CD4-positive, CD25-positive, alpha-beta regulatory T cell (primary cell): ENCODE results near the gene MAPRE2. TPM values are rescaled to one million over a fixed set of nuclear protein-coding genes. Genes with fewer than 3 reads are reported as not detected.
A peak's percentile ranks its signal among the peaks of the same experiment; 100 is the strongest.

Experiments
- ATAC-seq, 2 donors: fragments of 150-1000 bp; cut with Tn5 transposase; one replicate each; pipeline ENCODE4 v1.10.0; 2021; ENCODE audit warnings: low read depth in 2 of 2, moderate number of reproducible peaks in 2 of 2, moderate library complexity in 1 of 2
- DNase-seq, 3 donors: peaks; one replicate each; pipeline versions ENCODE4 v3.0.0 to v3.0.0-alpha.2; 2012 to 2022; ENCODE audit warnings: mixed read lengths in 1 of 3
- H3K27ac ChIP-seq: one replicate; pipeline ENCODE4 v1.7.0; 2013; ENCODE audit warnings: mild to moderate bottlenecking, low read length; ENCODE audit not compliant: insufficient read depth, poor library complexity, severe bottlenecking
- H3K27me3 ChIP-seq: one replicate; pipeline ENCODE4 v1.7.0; 2013; ENCODE audit warnings: low read length; ENCODE audit not compliant: control insufficient read depth, insufficient read depth
- H3K36me3 ChIP-seq: one replicate; pipeline ENCODE4 v1.7.0; 2013; ENCODE audit warnings: mild to moderate bottlenecking, low read length, moderate library complexity; ENCODE audit not compliant: control insufficient read depth, insufficient read depth
- H3K4me1 ChIP-seq: 2 replicates; pipeline ENCODE4 v1.7.0; 2013; ENCODE audit warnings: mild to moderate bottlenecking, low read length; ENCODE audit not compliant: insufficient read depth, control insufficient read depth, poor library complexity, severe bottlenecking
- H3K4me3 ChIP-seq: one replicate; pipeline ENCODE4 v1.7.0; 2013; ENCODE audit warnings: low read depth, mild to moderate bottlenecking, low read length, moderate library complexity
- H3K9me3 ChIP-seq, 2 experiments: 1 replicate in 1 of 2; 2 replicates in 1 of 2; pipeline ENCODE4 v1.7.0; 2013; ENCODE audit warnings: low read length in 2 of 2, mild to moderate bottlenecking in 1 of 2, moderate library complexity in 1 of 2; ENCODE audit not compliant: control insufficient read depth in 2 of 2
- H3K27ac Mint-ChIP-seq, 3 donors: one replicate each; pipeline ENCODE4 v1.8.0; 2020 to 2022; ENCODE audit warnings: mild to moderate bottlenecking in 3 of 3, mixed read lengths in 3 of 3, moderate library complexity in 2 of 3
- H3K27me3 Mint-ChIP-seq: one replicate; pipeline ENCODE4 v1.8.0; 2022; ENCODE audit warnings: mild to moderate bottlenecking, mixed read lengths
- H3K36me3 Mint-ChIP-seq: one replicate; pipeline ENCODE4 v1.8.0; 2020; ENCODE audit warnings: mixed read lengths
- H3K4me1 Mint-ChIP-seq, 4 donors: one replicate each; pipeline ENCODE4 v1.8.0; 2020 to 2022; ENCODE audit warnings: mixed read lengths in 4 of 4, mild to moderate bottlenecking in 1 of 4
- H3K4me3 Mint-ChIP-seq, 4 donors: one replicate each; pipeline ENCODE4 v1.8.0; 2020 to 2022; ENCODE audit warnings: mild to moderate bottlenecking in 4 of 4, mixed read lengths in 4 of 4, moderate library complexity in 3 of 4
- H3K9me3 Mint-ChIP-seq, 7 donors: one replicate each; pipeline ENCODE4 v1.8.0; 2020 to 2022; ENCODE audit warnings: mixed read lengths in 7 of 7, mild to moderate bottlenecking in 3 of 7, moderate library complexity in 2 of 7
- polyA plus RNA-seq, 4 donors: library from polyadenylated mRNA; unstranded; fragments of 300-500 nt; fragmentation: Illumina TruSeq; gene quantifications; one replicate each; pipeline ENCODE4 v1.2.3, GENCODE V29; 2021
- total RNA-seq: library from RNA; stranded (reverse); gene quantifications from one replicate; pipeline ENCODE4 v1.2.3, GENCODE V29; 2022

Gene MAPRE2
- total RNA-seq: 82.5 TPM
- 10 to 100 TPM; 62.2 to 74.3 (median 66.6) TPM for polyA plus RNA-seq

GRCh38 chr18:35040988-35041814 is at the start of gene MAPRE2:
Gene MAPRE2, plus strand, starts transcription at chr18:35041413. Its CDS starts 127 bp downstream, at chr18:35041540.
- peak; percentile 97 to 99 (median 98) for DNase-seq
- no peaks in the 10 kb centered on the region for H3K36me3 Mint-ChIP-seq

GRCh38 chr18:34991561-34991960 is 49.7 kb upstream of the MAPRE2 start:
- Mint-ChIP-seq H3K27ac (no peak overlapping the region), H3K36me3 (no peaks in the 10 kb centered on the region), H3K27me3 (peaks cover 24% of the 10 kb centered on the region), H3K9me3 (peaks cover 0 to 3% (median 0%) of the 10 kb centered on the region in 7 donors), H3K4me1 (no peaks in the 10 kb centered on the region), H3K4me3 (no peak overlapping the region)
- ATAC-seq (no peak), DNase-seq (no peak)
- Histone ChIP-seq H3K4me3 (no peak overlapping the region), H3K27ac (no peak overlapping the region), H3K36me3 (no peaks in the 10 kb centered on the region), H3K4me1 (no peaks in the 10 kb centered on the region), H3K9me3 (no peaks in the 10 kb centered on the region), H3K27me3 (peaks cover 7% of the 10 kb centered on the region)

More at GRCh38 chr18:35040988-35041814, at the start of gene MAPRE2:
- peaks cover 52% of the 10 kb centered on the region for H3K4me1 ChIP-seq
- no peaks in the 10 kb centered on the region for H3K27me3 ChIP-seq
- H3K9me3 ChIP-seq: no peaks in the 10 kb centered on the region
- ATAC-seq: peak; percentile 81 to 84
- H3K27ac Mint-ChIP-seq: peak within 1 kb of the TSS; percentile 96 to 99 (median 96)
- H3K27ac ChIP-seq: peak within 1 kb of the TSS; percentile 91
- H3K27me3 Mint-ChIP-seq: peaks cover 7% of the 10 kb centered on the region
- H3K36me3 ChIP-seq: no peaks in the 10 kb centered on the region
- H3K4me3 ChIP-seq: peak within 1 kb of the TSS; percentile 98
- H3K9me3 Mint-ChIP-seq: peaks cover 0 to 3% (median 0%) of the 10 kb centered on the region in 7 donors
- H3K4me3 Mint-ChIP-seq: peak within 1 kb of the TSS; percentile 86 to 98 (median 92)
- H3K4me1 Mint-ChIP-seq: peaks cover 30 to 51% (median 45%) of the 10 kb centered on the region in 4 donors

GRCh38 chr18:34993289-34993688 is 47.9 kb upstream of the MAPRE2 start:
- H3K27me3 Mint-ChIP-seq: peaks cover 30% of the 10 kb centered on the region
- H3K27me3 ChIP-seq: peaks cover 7% of the 10 kb centered on the region
- H3K4me1 Mint-ChIP-seq: no peaks in the 10 kb centered on the region
- H3K27ac Mint-ChIP-seq: no peak overlapping the region
- H3K9me3 Mint-ChIP-seq: peaks cover 0 to 3% (median 0%) of the 10 kb centered on the region in 7 donors
- H3K27ac ChIP-seq: no peak overlapping the region
- no peaks in the 10 kb centered on the region for H3K36me3 Mint-ChIP-seq
- no peaks in the 10 kb centered on the region for H3K36me3 ChIP-seq
- DNase-seq (no peak), ATAC-seq (no peak)
- no peaks in the 10 kb centered on the region for H3K9me3 ChIP-seq
- no peak overlapping the region for H3K4me3 Mint-ChIP-seq
- H3K4me3 ChIP-seq: no peak overlapping the region
- H3K4me1 ChIP-seq: no peaks in the 10 kb centered on the region

- Mint-ChIP-seq H3K4me3 (no peak overlapping the region), H3K4me1 (no peaks in the 10 kb centered on the region), H3K36me3 (no peaks in the 10 kb centered on the region), H3K27ac (no peak overlapping the region), H3K9me3 (peaks cover 0 to 3% (median 0%) of the 10 kb centered on the region in 7 donors), H3K27me3 (peaks cover 29% of the 10 kb centered on the region)
- Histone ChIP-seq H3K27me3 (peaks cover 8% of the 10 kb centered on the region), H3K4me1 (no peaks in the 10 kb centered on the region), H3K4me3 (no peak overlapping the region), H3K36me3 (no peaks in the 10 kb centered on the region), H3K27ac (no peak overlapping the region), H3K9me3 (no peaks in the 10 kb centered on the region)
- no peak for ATAC-seq
- DNase-seq: no peak
Measured at GRCh38 chr18:34995746-34996145, 45.5 kb upstream of the MAPRE2 start.

- Mint-ChIP-seq H3K27ac (no peak overlapping the region), H3K36me3 (no peaks in the 10 kb centered on the region)
Measured at GRCh38 chr18:34998661-34999060, 42.6 kb upstream of the MAPRE2 start.

DNA sequence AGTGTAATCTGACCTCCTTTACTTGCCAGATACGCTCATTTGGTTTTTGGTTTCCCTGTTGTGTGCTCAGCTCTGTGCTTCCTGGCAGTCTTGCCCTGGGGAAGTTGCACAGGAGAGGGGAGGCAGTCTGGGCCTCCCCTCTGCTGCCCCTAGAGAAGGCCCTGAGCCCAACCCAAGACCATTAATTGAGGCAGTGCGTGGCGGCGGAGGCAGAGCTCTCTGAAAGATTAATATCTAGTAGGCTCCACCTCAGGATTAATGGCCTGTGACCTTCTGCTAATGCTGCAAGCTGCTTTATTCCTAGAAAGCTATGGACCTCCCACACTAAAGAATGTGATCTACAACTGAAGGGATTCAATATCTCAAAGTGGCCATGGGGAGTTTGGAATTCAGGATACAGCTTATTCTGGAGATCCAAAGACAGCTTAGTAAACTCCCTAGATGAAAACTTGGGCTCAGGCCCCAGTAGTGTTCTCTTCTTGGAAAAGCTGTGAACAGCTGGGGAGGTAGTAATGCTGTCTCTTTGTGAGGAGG is 41.4 kb upstream of the MAPRE2 start:
- no peak for ATAC-seq
- no peaks in the 10 kb centered on the region for H3K9me3 Mint-ChIP-seq
- H3K27ac Mint-ChIP-seq: no peak overlapping the region

More at GRCh38 chr18:34998661-34999060, 42.6 kb upstream of the MAPRE2 start:
- ATAC-seq (no peak), DNase-seq (no peak)
- Histone ChIP-seq H3K4me1 (no peaks in the 10 kb centered on the region), H3K27ac (no peak overlapping the region), H3K9me3 (no peaks in the 10 kb centered on the region), H3K4me3 (no peak overlapping the region), H3K36me3 (no peaks in the 10 kb centered on the region), H3K27me3 (peaks cover 4% of the 10 kb centered on the region)
- Mint-ChIP-seq H3K27me3 (peaks cover 32% of the 10 kb centered on the region), H3K4me3 (no peak overlapping the region), H3K9me3 (no peaks in the 10 kb centered on the region), H3K4me1 (no peaks in the 10 kb centered on the region)

DNA sequence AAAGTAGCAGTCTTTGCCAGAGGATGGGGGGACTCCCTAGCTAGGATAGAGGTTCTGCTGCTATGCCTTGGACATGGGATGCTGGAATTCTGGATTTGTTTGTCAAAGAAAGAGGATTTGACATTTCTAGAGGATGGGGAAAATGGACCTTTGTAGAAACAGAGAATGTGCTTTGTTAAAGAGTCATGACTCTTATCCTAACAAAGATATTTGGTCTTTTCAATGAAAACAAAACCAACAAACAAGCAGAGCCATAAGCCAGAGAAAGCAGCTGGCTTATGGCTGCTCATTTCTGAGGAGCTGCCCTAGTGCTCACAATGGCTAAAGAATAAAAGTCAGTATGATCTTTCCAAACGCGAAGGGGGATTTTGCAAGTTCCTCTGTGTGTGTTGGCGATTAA is 40.8 kb upstream of the MAPRE2 start:
- Histone ChIP-seq H3K27me3 (peaks cover 8% of the 10 kb centered on the region), H3K27ac (no peak overlapping the region), H3K9me3 (no peaks in the 10 kb centered on the region), H3K36me3 (no peaks in the 10 kb centered on the region), H3K4me1 (no peaks in the 10 kb centered on the region), H3K4me3 (no peak overlapping the region)
- no peaks in the 10 kb centered on the region for H3K9me3 Mint-ChIP-seq
- H3K4me3 Mint-ChIP-seq: peak overlapping the region in 1 of 4 donors; percentile 10
- ATAC-seq: no peak
- H3K27ac Mint-ChIP-seq: no peak overlapping the region
- no peaks in the 10 kb centered on the region for H3K36me3 Mint-ChIP-seq
- peaks cover 36% of the 10 kb centered on the region for H3K27me3 Mint-ChIP-seq
- DNase-seq: no peak
- H3K4me1 Mint-ChIP-seq: no peaks in the 10 kb centered on the region

More for the DNA sequence above, 41.4 kb upstream of the MAPRE2 start:
- H3K27me3 Mint-ChIP-seq: peaks cover 37% of the 10 kb centered on the region
- no peak overlapping the region for H3K4me3 Mint-ChIP-seq
- Histone ChIP-seq H3K36me3 (no peaks in the 10 kb centered on the region), H3K27me3 (peaks cover 8% of the 10 kb centered on the region), H3K27ac (no peak overlapping the region), H3K4me1 (no peaks in the 10 kb centered on the region), H3K9me3 (no peaks in the 10 kb centered on the region), H3K4me3 (no peak overlapping the region)
- DNase-seq: no peak
- no peaks in the 10 kb centered on the region for H3K4me1 Mint-ChIP-seq
- H3K36me3 Mint-ChIP-seq: no peaks in the 10 kb centered on the region
